Stomach (tissue), 4 donors: Measurements from ENCODE around the gene PPEF1.

ENCODE experiments used
- POLR2A ChIP-seq, 4 donors: fragments of 450-650 bp; IDR thresholded peaks; one replicate each; pipeline ENCODE4 v1.6.1; 2016; ENCODE audit warnings: antibody characterized with exemption in 4 of 4, control low read depth in 2 of 4, mild to moderate bottlenecking in 1 of 4, moderate library complexity in 1 of 4
- TF ChIP-seq, protein P1 (sequence below), 7 experiments: fragments of 450-650 bp in 4 of 7; fragments of 200-600 bp in 3 of 7; sonication (generic) in 3 of 7; IDR thresholded peaks; one replicate each; pipeline ENCODE4 v1.5.1; 2016 to 2019; ENCODE audit warnings: antibody characterized with exemption in 7 of 7, control low read depth in 2 of 7, mild to moderate bottlenecking in 1 of 7

DNA sequence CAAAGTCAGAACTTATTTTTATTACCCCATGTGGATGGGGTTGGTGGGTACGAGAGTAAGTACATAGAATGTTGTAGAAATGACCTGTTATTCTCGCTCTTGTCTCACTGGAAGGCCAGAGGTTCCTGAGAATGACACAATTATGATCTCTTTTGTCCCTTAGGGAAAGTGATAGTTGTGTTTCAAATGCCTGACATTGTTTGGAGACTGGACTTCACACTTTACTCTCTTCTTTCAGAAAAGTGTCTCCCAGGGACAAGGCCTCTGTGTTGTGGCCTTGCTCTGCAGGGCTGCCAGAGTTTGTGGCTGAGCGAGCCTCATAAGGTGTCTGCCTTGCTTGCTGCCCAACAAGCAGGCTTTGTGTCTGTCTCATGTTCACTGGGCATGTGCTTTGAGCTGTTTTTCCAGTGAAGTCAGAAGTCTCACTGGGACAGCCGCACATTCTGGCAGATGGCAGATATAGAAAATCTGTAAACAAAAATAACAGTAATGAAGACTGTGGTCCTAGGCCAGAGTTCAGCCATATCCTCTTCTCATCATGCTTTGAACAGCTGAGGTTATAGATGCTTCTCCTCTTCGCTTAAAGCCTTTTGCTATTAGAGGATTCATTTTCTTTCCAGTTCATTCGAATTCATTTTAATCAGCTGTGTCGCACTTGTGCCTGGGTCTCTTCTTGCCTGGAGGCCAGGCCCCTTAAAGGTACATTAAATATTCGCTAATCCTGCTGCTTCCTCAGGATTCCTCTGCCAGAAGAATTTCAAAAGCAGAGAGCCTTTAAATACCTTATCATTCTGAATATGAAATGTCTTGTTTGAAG lies 14.4 kb downstream of the PPEF1 start:
- TF ChIP-seq POLR2A (IDR thresholded peaks at IDR 0.05) = no peak
- TF ChIP-seq, protein P1, sequence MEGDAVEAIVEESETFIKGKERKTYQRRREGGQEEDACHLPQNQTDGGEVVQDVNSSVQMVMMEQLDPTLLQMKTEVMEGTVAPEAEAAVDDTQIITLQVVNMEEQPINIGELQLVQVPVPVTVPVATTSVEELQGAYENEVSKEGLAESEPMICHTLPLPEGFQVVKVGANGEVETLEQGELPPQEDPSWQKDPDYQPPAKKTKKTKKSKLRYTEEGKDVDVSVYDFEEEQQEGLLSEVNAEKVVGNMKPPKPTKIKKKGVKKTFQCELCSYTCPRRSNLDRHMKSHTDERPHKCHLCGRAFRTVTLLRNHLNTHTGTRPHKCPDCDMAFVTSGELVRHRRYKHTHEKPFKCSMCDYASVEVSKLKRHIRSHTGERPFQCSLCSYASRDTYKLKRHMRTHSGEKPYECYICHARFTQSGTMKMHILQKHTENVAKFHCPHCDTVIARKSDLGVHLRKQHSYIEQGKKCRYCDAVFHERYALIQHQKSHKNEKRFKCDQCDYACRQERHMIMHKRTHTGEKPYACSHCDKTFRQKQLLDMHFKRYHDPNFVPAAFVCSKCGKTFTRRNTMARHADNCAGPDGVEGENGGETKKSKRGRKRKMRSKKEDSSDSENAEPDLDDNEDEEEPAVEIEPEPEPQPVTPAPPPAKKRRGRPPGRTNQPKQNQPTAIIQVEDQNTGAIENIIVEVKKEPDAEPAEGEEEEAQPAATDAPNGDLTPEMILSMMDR (IDR thresholded peaks at IDR 0.05) = no peak
